H1 (cell line): ENCODE measurements around the gene PWP2. TPM values are rescaled to one million over a fixed set of nuclear protein-coding genes. Genes with fewer than 3 reads are reported as not detected.
"Not testable (repeated sequence)": the region's sequence is repeated elsewhere in the genome, so short reads cannot be mapped to it uniquely, and the experiment has no call there.

Experiments
- CTCF ChIA-PET: fragments of 300-600 bp; sonication (Branson Sonifier 250); formaldehyde crosslinking; loops from one replicate; lab custom pipeline; 2021; ENCODE audit not compliant: partially characterized antibody; lab: Charles Lee
- POLR2A ChIA-PET: fragments of 300-600 bp; sonication (Branson Sonifier 250); formaldehyde crosslinking; loops from one replicate; lab custom pipeline; 2021; ENCODE audit warnings: inconsistent platforms; ENCODE audit not compliant: partially characterized antibody; lab: Charles Lee
- DNase-seq, 2 experiments: peaks; one replicate each; pipeline versions ENCODE4 v3.0.0 to v3.0.0-alpha.2; 2010 to 2022; ENCODE audit warnings: low spot score in 2 of 2, low read depth in 1 of 2, mixed read lengths in 1 of 2
- FAIRE-seq: peaks from 2 replicates; lab custom pipeline; 2011; peaks lifted over from hg19 to GRCh38; lab: Jason Lieb, UNC
- H2AFZ ChIP-seq: 2 replicates; pipeline ENCODE4 v1.8.1; 2012; ENCODE audit warnings: low read length, inconsistent platforms
- H2AK5ac ChIP-seq: 2 replicates; pipeline ENCODE4 v1.6.1; 2013; ENCODE audit warnings: low read depth, low read length
- H2BK120ac ChIP-seq: replicated peaks from 2 replicates; pipeline ENCODE3; 2013; ENCODE audit warnings: low read depth, low read length, inconsistent platforms
- H2BK12ac ChIP-seq: 2 replicates; pipeline ENCODE4 v1.6.1; 2013; ENCODE audit warnings: low read depth, low read length
- H2BK15ac ChIP-seq: 2 replicates; pipeline ENCODE4 v1.6.1; 2013; ENCODE audit warnings: low read length
- H2BK20ac ChIP-seq: 2 replicates; pipeline ENCODE4 v1.6.1; 2013; ENCODE audit warnings: low read length
- H2BK5ac ChIP-seq: 2 replicates; pipeline ENCODE4 v1.6.1; 2013; ENCODE audit warnings: low read depth, low read length
- H3K14ac ChIP-seq: 2 replicates; pipeline ENCODE4 v1.6.1; 2013; ENCODE audit warnings: inconsistent platforms; ENCODE audit not compliant: insufficient read length
- H3K18ac ChIP-seq: 2 replicates; pipeline ENCODE4 v1.6.1; 2013; ENCODE audit warnings: low read length; ENCODE audit errors: extremely low read depth
- H3K23ac ChIP-seq: 2 replicates; pipeline ENCODE4 v1.6.1; 2013; ENCODE audit warnings: inconsistent platforms; ENCODE audit not compliant: insufficient read length
- H3K23me2 ChIP-seq: 2 replicates; pipeline ENCODE4 v1.6.1; 2013; ENCODE audit warnings: low read depth, low read length
- H3K27ac ChIP-seq: 2 replicates; pipeline ENCODE4 v1.6.1; 2011; ENCODE audit warnings: low read depth, low read length, inconsistent platforms
- H3K27me3 ChIP-seq, 4 experiments: replicated peaks in 1 of 4; 1 replicate in 1 of 4; 2 replicates in 3 of 4; pipeline versions ENCODE4 v1.6.1 to v1.8.1; 2011 to 2013; ENCODE audit warnings: low read length in 3 of 4, mild to moderate bottlenecking in 3 of 4, inconsistent platforms in 2 of 4, mixed read lengths in 2 of 4, moderate library complexity in 1 of 4; ENCODE audit not compliant: control insufficient read depth in 3 of 4, insufficient read depth in 3 of 4; ENCODE audit errors: extremely low read depth in 1 of 4
- H3K36me3 ChIP-seq, 4 experiments: 2 replicates each; pipeline versions ENCODE4 v1.6.1 to v1.8.1; 2011 to 2013; ENCODE audit warnings: mild to moderate bottlenecking in 4 of 4, low read length in 3 of 4, moderate library complexity in 2 of 4, control low read depth in 1 of 4, inconsistent platforms in 1 of 4; ENCODE audit not compliant: insufficient read depth in 4 of 4, control insufficient read depth in 2 of 4
- H3K4ac ChIP-seq: replicated peaks from 2 replicates; pipeline ENCODE3; 2013; ENCODE audit warnings: low read length, low read depth, mixed read lengths, inconsistent platforms; ENCODE audit not compliant: insufficient read length
- H3K4me1 ChIP-seq, 4 experiments: replicated peaks in 1 of 4; 1 replicate in 1 of 4; 2 replicates in 3 of 4; pipeline versions ENCODE4 v1.6.1 to v1.8.1; 2011 to 2013; ENCODE audit warnings: low read length in 3 of 4, inconsistent platforms in 2 of 4, mixed read lengths in 1 of 4; ENCODE audit not compliant: insufficient read depth in 4 of 4, control insufficient read depth in 3 of 4
- H3K4me2 ChIP-seq, 2 experiments: 2 replicates each; pipeline versions ENCODE4 v1.6.1 to v1.8.1; 2011 to 2013; ENCODE audit warnings: low read depth in 2 of 2, low read length in 2 of 2, control low read depth in 1 of 2, inconsistent platforms in 1 of 2, mild to moderate bottlenecking in 1 of 2; ENCODE audit not compliant: insufficient read depth in 1 of 2
- H3K4me3 ChIP-seq, 4 experiments: fragments of 200-600, 300-600 bp in 1 of 4; sonication (generic), shearing (Covaris generic), sonication (Bioruptor Twin) in 1 of 4; 2 replicates each; pipeline versions ENCODE4 v1.5.1 to v1.8.1; 2011 to 2016; ENCODE audit warnings: low read length in 4 of 4, low read depth in 3 of 4, control low read depth in 2 of 4, inconsistent platforms in 2 of 4, mild to moderate bottlenecking in 2 of 4, mixed read lengths in 1 of 4, moderate library complexity in 1 of 4; ENCODE audit not compliant: insufficient read depth in 2 of 4; ENCODE audit errors: extremely low read depth in 1 of 4
- H3K56ac ChIP-seq: replicated peaks from 2 replicates; pipeline ENCODE3; 2013; ENCODE audit warnings: low read depth, mild to moderate bottlenecking, mixed read lengths, low read length, inconsistent platforms; ENCODE audit not compliant: insufficient read length
- H3K79me1 ChIP-seq: 2 replicates; pipeline ENCODE4 v1.6.1; 2013; ENCODE audit warnings: low read depth, low read length, control low read depth
- H3K79me2 ChIP-seq, 2 experiments: 2 replicates each; pipeline versions ENCODE4 v1.6.1 to v1.8.1; 2012 to 2013; ENCODE audit warnings: low read length in 2 of 2, mild to moderate bottlenecking in 2 of 2, inconsistent platforms in 1 of 2; ENCODE audit not compliant: insufficient read depth in 2 of 2, control insufficient read depth in 1 of 2
- H3K9ac ChIP-seq, 4 experiments: replicated peaks in 1 of 4; 1 replicate in 1 of 4; 2 replicates in 3 of 4; pipeline versions ENCODE4 v1.6.1 to v1.8.1; 2011 to 2013; ENCODE audit warnings: low read depth in 3 of 4, low read length in 3 of 4, control low read depth in 2 of 4, mild to moderate bottlenecking in 2 of 4, moderate library complexity in 2 of 4, inconsistent platforms in 1 of 4; ENCODE audit errors: extremely low read depth in 1 of 4
- H3K9me3 ChIP-seq, 2 experiments: 2 replicates each; pipeline versions ENCODE4 v1.6.1 to v1.8.1; 2012 to 2013; ENCODE audit warnings: mild to moderate bottlenecking in 2 of 2, moderate library complexity in 2 of 2, control low read depth in 1 of 2, inconsistent platforms in 1 of 2, low read depth in 1 of 2, low read length in 1 of 2, mixed read lengths in 1 of 2; ENCODE audit not compliant: insufficient read depth in 2 of 2
- H4K20me1 ChIP-seq, 2 experiments: replicated peaks in 1 of 2; 2 replicates each; pipeline versions ENCODE3 to v1.8.1; 2011 to 2013; ENCODE audit warnings: inconsistent platforms in 2 of 2, low read length in 2 of 2, mild to moderate bottlenecking in 1 of 2; ENCODE audit not compliant: insufficient read depth in 2 of 2, control insufficient read depth in 1 of 2
- H4K5ac ChIP-seq: 2 replicates; pipeline ENCODE4 v1.6.1; 2013; ENCODE audit warnings: low read length, low read depth, mixed read lengths, inconsistent platforms; ENCODE audit not compliant: insufficient read length
- H4K8ac ChIP-seq: 2 replicates; pipeline ENCODE4 v1.8.0; 2013; ENCODE audit warnings: mild to moderate bottlenecking, moderate library complexity, low read length, inconsistent platforms; ENCODE audit not compliant: insufficient read depth; ENCODE audit errors: extremely low read depth
- H4K91ac ChIP-seq: replicated peaks from 2 replicates; pipeline ENCODE3; 2013; ENCODE audit warnings: low read length, mixed read lengths, inconsistent platforms; ENCODE audit not compliant: insufficient read length
- WGBS, 2 experiments: shearing (Covaris generic) in 1 of 2; methylation state at CpG; one replicate each; pipeline versions ENCODE4 v1.1.6 to v1.1.7; 2013 to 2015; ENCODE audit warnings: low lambda C conversion rate in 2 of 2, mixed read lengths in 2 of 2, inconsistent platforms in 1 of 2, low coverage in 1 of 2, missing lambda C conversion rate in 1 of 2; ENCODE audit not compliant: insufficient replicate concordance in 2 of 2, insufficient coverage in 1 of 2, insufficient read length in 1 of 2; ENCODE audit errors: extremely low coverage in 1 of 2, missing lambda C conversion rate in 1 of 2; 5-methylcytosine and 5-hydroxymethylcytosine counted together
- polyA plus RNA-seq, 7 experiments: library from polyadenylated mRNA; depleted of rRNA in 3 of 7; stranded (reverse) in 5 of 7; unstranded in 2 of 7; fragments of >200 nt in 5 of 7; fragments of 200-250 nt in 2 of 7; gene quantifications; 1 replicate in 5 of 7; 2 replicates in 1 of 7; 4 replicates in 1 of 7; pipeline versions ENCODE4 v1.2.1 to v1.2.3, GENCODE V29; 2011 to 2013; ENCODE audit warnings: missing spikeins in 2 of 7, mixed read lengths in 2 of 7
- total RNA-seq: library from RNA; stranded (reverse); fragmentation: NEBNext Ultra II Directional; extraction: Animal tissue kit (Norgen Biotek cat#: 25700); gene quantifications from 2 replicates; pipeline ENCODE4 v1.2.1, GENCODE V29; 2021

PWP2 gene
- total and polyA plus RNA-seq, 2 of the 8 experiments (the other 6 are each of a cell fraction or from before 2014, with no cell fraction given) = 4.4 to 6.7 TPM

GRCh38 chr21:44098507-44098906 lies 8.7 kb upstream of the PWP2 start:
- no CpG with 5 or more reads among the region's 6 CpGs for WGBS, 2 experiments
- H4K20me1 ChIP-seq, H2AFZ ChIP-seq, H3K4ac ChIP-seq, H2BK12ac ChIP-seq, H3K23me2 ChIP-seq, H2BK20ac ChIP-seq, CTCF ChIA-PET, H4K5ac ChIP-seq, H3K56ac ChIP-seq, H4K8ac ChIP-seq, POLR2A ChIA-PET, H3K9ac ChIP-seq, H2AK5ac ChIP-seq, FAIRE-seq, H3K4me3 ChIP-seq, H3K18ac ChIP-seq, H2BK15ac ChIP-seq, H3K14ac ChIP-seq, DNase-seq, H3K9me3 ChIP-seq, H3K27me3 ChIP-seq, H3K4me2 ChIP-seq, H3K79me1 ChIP-seq, H3K79me2 ChIP-seq, H2BK5ac ChIP-seq, H3K4me1 ChIP-seq, H2BK120ac ChIP-seq, H3K36me3 ChIP-seq, H4K91ac ChIP-seq, H3K27ac ChIP-seq, H3K23ac ChIP-seq: not testable (repeated sequence)

- H2AFZ ChIP-seq, H2BK15ac ChIP-seq, H3K27ac ChIP-seq, H2BK5ac ChIP-seq, H4K20me1 ChIP-seq, DNase-seq, H4K5ac ChIP-seq, H2AK5ac ChIP-seq, H3K79me2 ChIP-seq, H3K79me1 ChIP-seq, H3K23me2 ChIP-seq, H3K56ac ChIP-seq, H3K27me3 ChIP-seq, H3K4ac ChIP-seq, H3K14ac ChIP-seq, H3K23ac ChIP-seq, H3K9me3 ChIP-seq, H3K36me3 ChIP-seq, CTCF ChIA-PET, FAIRE-seq, H3K4me2 ChIP-seq, H2BK20ac ChIP-seq, H2BK12ac ChIP-seq, POLR2A ChIA-PET, H3K4me3 ChIP-seq, H3K18ac ChIP-seq, H3K4me1 ChIP-seq, H3K9ac ChIP-seq, H4K8ac ChIP-seq, H4K91ac ChIP-seq, H2BK120ac ChIP-seq: not testable (repeated sequence)
- no CpG with 5 or more reads among the region's 13 CpGs for WGBS, 2 experiments
Measured at GRCh38 chr21:44098964-44099363, 8.2 kb upstream of the PWP2 start.
